Ectodermal cell (in vitro differentiated cells): Measurements from ENCODE around the gene BIVM.
A peak's percentile ranks its signal among the peaks of the same experiment; 100 is the strongest.

Experiments used
- H3K27ac ChIP-seq: 2 replicates; pipeline ENCODE4 v1.7.0; 2013; ENCODE audit warnings: mild to moderate bottlenecking, low read depth, low read length; ENCODE audit not compliant: insufficient read depth, poor library complexity, severe bottlenecking
- H3K27me3 ChIP-seq: 2 replicates; pipeline ENCODE4 v1.7.0; 2013; ENCODE audit warnings: mild to moderate bottlenecking, low read length; ENCODE audit not compliant: insufficient read depth, control insufficient read depth, poor library complexity, severe bottlenecking
- H3K36me3 ChIP-seq: one replicate; pipeline ENCODE4 v1.7.0; 2013; ENCODE audit warnings: low read length; ENCODE audit not compliant: control insufficient read depth, insufficient read depth
- H3K4me1 ChIP-seq: one replicate; pipeline ENCODE4 v1.7.0; 2013; ENCODE audit warnings: low read length; ENCODE audit not compliant: control insufficient read depth, insufficient read depth
- H3K4me3 ChIP-seq: 2 replicates; pipeline ENCODE4 v1.7.0; 2013; ENCODE audit warnings: low read depth, low read length, control low read depth; ENCODE audit not compliant: insufficient read depth
- H3K9me3 ChIP-seq: 2 replicates; pipeline ENCODE4 v1.7.0; 2013; ENCODE audit warnings: mild to moderate bottlenecking, low read length, moderate library complexity; ENCODE audit not compliant: control insufficient read depth
- whole genome bisulfite sequencing, 2 experiments: methylation state at CpG; one replicate each; pipeline ENCODE4 v1.1.7; 2013; ENCODE audit warnings: missing lambda C conversion rate in 2 of 2; 5-methylcytosine and 5-hydroxymethylcytosine counted together

BIVM gene

GRCh38 chr13:102836471-102836870, 37.6 kb downstream of the BIVM start:
- WGBS, 2 experiments = 89 to 96% methylated on average over 4 of the region's 4 CpGs
- no peaks in the 10 kb centered on the region for H3K36me3 ChIP-seq

GRCh38 chr13:102838273-102838672, 39.4 kb downstream of the BIVM start:
- Histone ChIP-seq H3K4me1 (no peaks in the 10 kb centered on the region), H3K4me3 (no peak overlapping the region), H3K27ac (no peak overlapping the region), H3K27me3 (no peaks in the 10 kb centered on the region), H3K36me3 (no peaks in the 10 kb centered on the region), H3K9me3 (no peaks in the 10 kb centered on the region)
- 76 to 88% methylated on average over 1 of the region's 1 CpG for WGBS, 2 experiments

More at GRCh38 chr13:102836471-102836870, 37.6 kb downstream of the BIVM start:
- Histone ChIP-seq H3K4me1 (no peaks in the 10 kb centered on the region), H3K9me3 (no peaks in the 10 kb centered on the region), H3K27ac (no peak overlapping the region), H3K27me3 (no peaks in the 10 kb centered on the region), H3K4me3 (no peak overlapping the region)

- no peak overlapping the region for H3K27ac ChIP-seq
- no peaks in the 10 kb centered on the region for H3K36me3 ChIP-seq
- no peak overlapping the region for H3K4me3 ChIP-seq
- no peaks in the 10 kb centered on the region for H3K4me1 ChIP-seq
- 43 to 46% methylated on average over 4 of the region's 4 CpGs for whole genome bisulfite sequencing, 2 experiments
- H3K27me3 ChIP-seq = no peaks in the 10 kb centered on the region
- no peaks in the 10 kb centered on the region for H3K9me3 ChIP-seq
Measured at GRCh38 chr13:102838982-102839381, 40.1 kb downstream of the BIVM start.

GRCh38 chr13:102839462-102839861, 40.5 kb downstream of the BIVM start:
- Histone ChIP-seq H3K4me3 (no peak overlapping the region), H3K9me3 (no peaks in the 10 kb centered on the region), H3K4me1 (no peaks in the 10 kb centered on the region), H3K27me3 (no peaks in the 10 kb centered on the region), H3K36me3 (no peaks in the 10 kb centered on the region), H3K27ac (no peak overlapping the region)
- WGBS, 2 experiments = 93 to 95% methylated on average over 4 to 5 of the region's 5 CpGs

- peak overlapping the region; percentile 97 for H3K4me3 ChIP-seq
- no peaks in the 10 kb centered on the region for H3K9me3 ChIP-seq
- WGBS, 2 experiments = 9 to 12% methylated on average over 13 of the region's 13 CpGs
- no peaks in the 10 kb centered on the region for H3K27me3 ChIP-seq
- H3K4me1 ChIP-seq = no peaks in the 10 kb centered on the region
- H3K36me3 ChIP-seq = no peaks in the 10 kb centered on the region
- H3K27ac ChIP-seq = no peak overlapping the region
Measured at GRCh38 chr13:102845289-102845629, 46.3 kb downstream of the BIVM start.

- Histone ChIP-seq H3K4me1 (no peaks in the 10 kb centered on the region), H3K9me3 (no peaks in the 10 kb centered on the region), H3K36me3 (no peaks in the 10 kb centered on the region), H3K4me3 (peak within 1 kb of the TSS; percentile 97), H3K27ac (peak within 1 kb of the TSS; percentile 62), H3K27me3 (no peaks in the 10 kb centered on the region)
- WGBS, 2 experiments = 0% methylated on average over 49 of the region's 49 CpGs
Measured at GRCh38 chr13:102845630-102846260, 46.8 kb downstream of the BIVM start, which contains the start of gene ERCC5. Gene ERCC5 (plus strand): TSS chr13:102846032. CDS start chr13:102846267, 235 bp downstream.

- WGBS, 2 experiments = 1 to 3% methylated on average over 24 to 27 of the region's 31 CpGs
- peak overlapping the region; percentile 97 for H3K4me3 ChIP-seq
- peak overlapping the region; percentile 62 for H3K27ac ChIP-seq
- H3K36me3 ChIP-seq = no peaks in the 10 kb centered on the region
- no peaks in the 10 kb centered on the region for H3K27me3 ChIP-seq
- no peaks in the 10 kb centered on the region for H3K9me3 ChIP-seq
- no peaks in the 10 kb centered on the region for H3K4me1 ChIP-seq
Measured at GRCh38 chr13:102846261-102847015, 47.5 kb downstream of the BIVM start.

GRCh38 chr13:102847272-102848234, 48.6 kb downstream of the BIVM start:
- Histone ChIP-seq H3K36me3 (no peaks in the 10 kb centered on the region), H3K4me1 (no peaks in the 10 kb centered on the region), H3K9me3 (no peaks in the 10 kb centered on the region), H3K27ac (no peak overlapping the region), H3K27me3 (no peaks in the 10 kb centered on the region), H3K4me3 (peak overlapping the region; percentile 97)
- WGBS, 2 experiments = 50 to 53% methylated on average over 9 of the region's 12 CpGs

GRCh38 chr13:102848956-102849355, 50.0 kb downstream of the BIVM start:
- no peak overlapping the region for H3K27ac ChIP-seq
- H3K4me3 ChIP-seq = no peak overlapping the region
- H3K9me3 ChIP-seq = no peaks in the 10 kb centered on the region
- no peaks in the 10 kb centered on the region for H3K4me1 ChIP-seq
- no peaks in the 10 kb centered on the region for H3K36me3 ChIP-seq
- WGBS, 2 experiments = 95 to 96% methylated on average over 6 of the region's 6 CpGs
- H3K27me3 ChIP-seq = no peaks in the 10 kb centered on the region

GRCh38 chr13:102852556-102852955, 53.6 kb downstream of the BIVM start:
- Histone ChIP-seq H3K36me3 (no peaks in the 10 kb centered on the region), H3K9me3 (no peaks in the 10 kb centered on the region), H3K4me1 (no peaks in the 10 kb centered on the region), H3K27me3 (no peaks in the 10 kb centered on the region), H3K27ac (no peak overlapping the region), H3K4me3 (no peak overlapping the region)
- 90 to 98% methylated on average over 3 of the region's 3 CpGs for WGBS, 2 experiments
